Large intestine (tissue), 3 donors: Measurements from ENCODE around the gene CNTNAP1. TPM values are rescaled to one million over a fixed set of nuclear protein-coding genes. Genes with fewer than 3 reads are reported as not detected.

Experiments
- DNase-seq, 2 donors: peaks; one replicate each; pipeline versions ENCODE4 v3.0.0 to v3.0.0-alpha.2; 2013
- H3K27ac ChIP-seq: one replicate; pipeline ENCODE4 v1.5.1; 2013; ENCODE audit warnings: low read length
- H3K27me3 ChIP-seq: 2 replicates; pipeline ENCODE4 v1.6.1; 2013; ENCODE audit warnings: low read length; ENCODE audit not compliant: control insufficient read depth, insufficient read depth
- H3K36me3 ChIP-seq: 2 replicates; pipeline ENCODE4 v1.6.1; 2013; ENCODE audit warnings: low read length; ENCODE audit not compliant: control insufficient read depth, insufficient read depth
- H3K4me1 ChIP-seq: one replicate; pipeline ENCODE4 v1.6.1; 2013; ENCODE audit warnings: low read length; ENCODE audit not compliant: control insufficient read depth, insufficient read depth
- H3K4me3 ChIP-seq: one replicate; pipeline ENCODE4 v1.5.1; 2013; ENCODE audit warnings: low read length
- H3K9me3 ChIP-seq: one replicate; pipeline ENCODE4 v1.6.1; 2013; ENCODE audit warnings: mild to moderate bottlenecking, low read depth, low read length, moderate library complexity; ENCODE audit not compliant: control insufficient read depth
- WGBS: methylation state at CpG from one replicate; pipeline ENCODE4 v1.1.5; 2013; ENCODE audit warnings: low lambda C conversion rate; ENCODE audit not compliant: insufficient coverage; 5-methylcytosine and 5-hydroxymethylcytosine counted together
- polyA plus RNA-seq: library from polyadenylated mRNA; unstranded; fragments of 120-200 nt; gene quantifications from one replicate; pipeline ENCODE4 v1.2.1, GENCODE V29; 2013

The CNTNAP1 gene
- polyA plus RNA-seq, 1 donor = 7.5 TPM

DNA sequence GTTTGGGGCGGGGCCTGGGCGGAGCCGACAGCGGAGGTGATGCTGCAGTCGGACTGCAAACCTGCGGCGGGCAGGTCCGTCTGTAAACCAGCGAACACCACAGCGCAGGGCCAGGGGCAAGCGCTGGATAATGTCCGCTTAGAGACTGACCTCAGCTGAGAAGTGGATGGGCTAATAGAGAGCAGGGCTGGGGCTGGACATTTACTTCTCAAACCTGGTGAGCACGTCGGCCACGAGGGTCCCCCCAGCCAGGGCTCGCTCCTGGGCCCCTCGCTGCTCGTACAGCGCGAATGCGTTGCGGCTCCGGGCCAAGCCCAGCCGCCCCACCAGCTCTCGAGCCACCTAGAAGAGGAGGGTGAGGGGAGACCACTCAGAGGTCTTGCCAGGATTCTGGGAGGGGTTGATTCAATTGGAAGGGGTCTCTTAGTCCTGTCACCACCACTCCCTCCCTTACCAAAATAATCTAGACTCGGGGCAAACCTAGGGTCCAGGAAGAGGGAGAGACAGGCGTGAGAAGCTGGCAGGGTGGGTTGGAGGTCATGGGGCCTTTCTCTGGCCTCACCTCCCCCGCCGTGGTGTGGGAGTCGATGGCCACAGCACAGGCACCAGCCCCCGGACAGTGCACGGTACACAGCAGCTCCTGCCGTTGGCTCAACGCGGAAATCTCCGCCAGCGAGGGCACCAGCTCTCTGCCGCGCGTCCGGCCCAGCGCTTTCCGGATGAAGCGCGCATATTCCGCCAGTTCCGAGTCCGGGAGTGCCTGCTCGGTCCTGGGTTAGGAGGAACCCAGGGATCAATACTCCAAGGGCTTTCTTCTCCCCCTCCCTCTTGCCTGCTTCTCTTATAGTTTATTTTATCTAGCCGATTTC, 11.3 kb upstream of the CNTNAP1 start:
- H3K27me3 ChIP-seq = peaks cover 59% of the 10 kb centered on the region
- H3K4me1 ChIP-seq = peaks cover 35% of the 10 kb centered on the region
- no peak overlapping the region for H3K4me3 ChIP-seq
- H3K36me3 ChIP-seq = peaks cover 55% of the 10 kb centered on the region
- H3K27ac ChIP-seq = no peak overlapping the region
- DNase-seq = no peak
- WGBS = 82% methylated on average over 1 of the region's 50 CpGs
- peaks cover 13% of the 10 kb centered on the region for H3K9me3 ChIP-seq

- no peak for DNase-seq
- peaks cover 46% of the 10 kb centered on the region for H3K36me3 ChIP-seq
- peaks cover 39% of the 10 kb centered on the region for H3K4me1 ChIP-seq
- H3K9me3 ChIP-seq = peaks cover 16% of the 10 kb centered on the region
- no peak overlapping the region for H3K27ac ChIP-seq
- WGBS = no CpG with 5 or more reads among the region's 28 CpGs
- no peak overlapping the region for H3K4me3 ChIP-seq
- H3K27me3 ChIP-seq = peaks cover 63% of the 10 kb centered on the region
Observed at GRCh38 chr17:42672038-42672437, 10.3 kb upstream of the CNTNAP1 start.

DNA sequence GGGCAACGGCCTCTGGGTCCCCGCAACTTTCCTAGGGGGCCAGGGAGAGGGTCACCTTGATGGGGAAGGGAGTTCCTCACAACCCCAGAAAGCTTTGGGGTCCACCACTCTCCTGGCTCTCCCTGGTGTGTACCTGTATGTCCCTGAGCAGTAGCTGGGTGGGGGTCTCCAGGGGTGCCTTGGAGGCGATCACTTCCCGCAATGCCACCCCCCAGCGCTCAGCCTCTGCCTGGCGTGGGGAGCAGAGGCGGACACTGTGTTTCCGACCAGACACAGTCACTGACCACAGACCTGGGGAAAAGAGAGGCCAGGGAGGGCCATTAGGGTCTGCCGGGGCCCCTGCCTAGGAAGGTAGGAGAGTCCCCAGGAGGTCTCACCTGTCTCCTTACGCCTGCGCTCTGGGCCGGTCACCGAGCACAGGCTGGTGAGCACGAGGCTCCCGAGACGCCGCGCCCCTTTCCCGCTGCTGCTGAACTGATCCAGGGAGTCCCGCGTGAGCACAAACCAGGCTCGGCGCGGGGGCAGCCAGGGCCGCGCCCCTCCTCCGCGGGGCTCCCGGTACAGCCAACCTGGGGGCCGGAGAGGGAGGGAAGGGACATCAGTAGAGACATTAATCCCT, 9.0 kb upstream of the CNTNAP1 start:
- Histone ChIP-seq H3K9me3 (peaks cover 16% of the 10 kb centered on the region), H3K27me3 (peaks cover 63% of the 10 kb centered on the region), H3K4me1 (peaks cover 43% of the 10 kb centered on the region), H3K4me3 (peak overlapping the region; percentile 4), H3K36me3 (peaks cover 34% of the 10 kb centered on the region), H3K27ac (no peak overlapping the region)
- no CpG with 5 or more reads among the region's 30 CpGs for WGBS
- DNase-seq = no peak

GRCh38 chr17:42673885-42674754, 8.2 kb upstream of the CNTNAP1 start:
- DNase-seq = peak in 1 of 2 donors; percentile 45
- Histone ChIP-seq H3K4me3 (peak overlapping the region; percentile 4), H3K27me3 (peaks cover 63% of the 10 kb centered on the region), H3K36me3 (peaks cover 32% of the 10 kb centered on the region), H3K9me3 (peaks cover 16% of the 10 kb centered on the region), H3K4me1 (peaks cover 50% of the 10 kb centered on the region), H3K27ac (no peak overlapping the region)
- no CpG with 5 or more reads among the region's 32 CpGs for WGBS

DNA sequence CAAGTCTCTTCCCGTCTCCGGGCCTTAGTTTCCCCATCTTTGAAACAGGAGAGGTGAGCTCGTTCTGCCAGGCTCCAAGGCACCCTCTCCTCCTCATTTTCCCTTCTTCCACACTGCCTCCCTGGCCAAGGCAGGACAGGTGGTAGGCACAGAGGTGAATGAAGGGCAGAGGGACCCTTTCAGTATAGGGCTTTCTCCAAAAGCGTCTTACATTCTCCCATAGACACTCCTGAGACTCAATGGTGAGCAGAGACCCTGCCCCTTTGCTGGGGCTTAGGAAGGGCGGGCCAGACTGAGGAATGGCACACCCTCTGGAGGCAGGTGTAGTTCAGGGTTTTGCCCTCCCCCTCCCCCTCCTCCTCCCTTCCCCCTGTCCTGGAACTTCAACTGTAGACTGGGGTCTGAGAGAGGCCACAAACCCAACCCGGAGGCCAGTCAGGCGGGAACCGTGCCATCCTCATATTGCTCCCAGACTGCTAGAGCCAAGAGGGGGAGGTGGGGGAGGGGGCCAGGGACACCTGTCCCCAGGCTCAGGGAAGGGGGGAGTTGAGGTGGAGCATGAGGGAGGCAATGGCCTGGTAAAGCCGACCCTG, 7.5 kb upstream of the CNTNAP1 start:
- peaks cover 56% of the 10 kb centered on the region for H3K4me1 ChIP-seq
- peaks cover 63% of the 10 kb centered on the region for H3K27me3 ChIP-seq
- WGBS = no CpG with 5 or more reads among the region's 9 CpGs
- peak overlapping the region; percentile 92 for H3K4me3 ChIP-seq
- H3K27ac ChIP-seq = no peak overlapping the region
- peaks cover 21% of the 10 kb centered on the region for H3K9me3 ChIP-seq
- DNase-seq = no peak
- H3K36me3 ChIP-seq = peaks cover 26% of the 10 kb centered on the region

DNA sequence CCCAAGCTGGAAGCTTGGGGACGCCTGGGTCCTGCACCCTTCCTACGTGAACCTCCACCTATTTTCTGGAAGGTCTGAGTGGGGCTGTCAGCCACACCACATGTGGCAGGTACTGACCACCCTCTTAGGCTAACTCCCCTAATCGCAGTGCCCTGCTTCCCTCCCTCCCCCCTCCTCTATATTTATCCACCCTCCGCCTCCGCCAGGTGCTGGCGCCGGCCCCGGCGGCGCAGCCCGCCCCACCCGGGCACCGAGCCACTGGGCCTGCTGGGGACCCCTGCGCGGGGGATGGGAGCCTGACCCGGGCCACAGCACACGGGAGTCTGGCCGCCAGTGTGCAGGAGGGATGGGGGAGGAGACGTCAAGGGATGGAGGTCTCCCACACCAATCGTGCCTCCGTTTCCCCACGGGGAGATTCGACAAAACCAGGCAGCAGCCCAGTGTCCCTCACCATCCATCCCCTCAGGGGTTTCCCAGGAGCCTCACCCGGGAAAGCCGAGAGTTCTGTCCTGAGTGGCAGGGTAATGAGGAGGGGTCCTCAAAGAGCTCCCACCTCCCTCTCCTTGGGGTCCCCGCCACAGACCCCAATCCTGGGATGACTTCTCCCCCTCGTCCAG, 6.9 kb upstream of the CNTNAP1 start:
- DNase-seq = no peak
- peaks cover 62% of the 10 kb centered on the region for H3K4me1 ChIP-seq
- WGBS = 0% methylated on average over 1 of the region's 27 CpGs
- H3K27me3 ChIP-seq = peaks cover 65% of the 10 kb centered on the region
- H3K36me3 ChIP-seq = peaks cover 26% of the 10 kb centered on the region
- H3K27ac ChIP-seq = peak overlapping the region; percentile 54
- H3K4me3 ChIP-seq = peak overlapping the region; percentile 92
- H3K9me3 ChIP-seq = peaks cover 26% of the 10 kb centered on the region

GRCh38 chr17:42675965-42676423, 6.3 kb upstream of the CNTNAP1 start:
- H3K27me3 ChIP-seq = peaks cover 61% of the 10 kb centered on the region
- H3K4me1 ChIP-seq = peaks cover 60% of the 10 kb centered on the region
- H3K9me3 ChIP-seq = peaks cover 23% of the 10 kb centered on the region
- no CpG with 5 or more reads among the region's 43 CpGs for WGBS
- H3K4me3 ChIP-seq = peak overlapping the region; percentile 92
- DNase-seq = peak in 1 of 2 donors; percentile 75
- H3K36me3 ChIP-seq = peaks cover 24% of the 10 kb centered on the region
- peak overlapping the region; percentile 54 for H3K27ac ChIP-seq

GRCh38 chr17:42676424-42677011, 5.8 kb upstream of the CNTNAP1 start, which contains the start of gene PLEKHH3:
Gene PLEKHH3, minus strand, starts transcription at chr17:42676994. Its CDS starts 431 bp downstream, at chr17:42676563.
- no CpG with 5 or more reads among the region's 51 CpGs for WGBS
- Histone ChIP-seq H3K27ac (peak within 1 kb of the TSS; percentile 87), H3K36me3 (peaks cover 19% of the 10 kb centered on the region), H3K9me3 (peaks cover 19% of the 10 kb centered on the region), H3K4me1 (peaks cover 64% of the 10 kb centered on the region), H3K4me3 (peak within 1 kb of the TSS; percentile 92), H3K27me3 (peaks cover 60% of the 10 kb centered on the region)
- no peak for DNase-seq
